GM18507 (cell line): Measurements from ENCODE around the gene PGAP6.
"Not testable (repeated sequence)": the region's sequence is repeated elsewhere in the genome, so short reads cannot be mapped to it uniquely, and the experiment has no call there.

Source experiments
- DNase-seq: peaks from one replicate; pipeline ENCODE4 v3.0.0; 2011; ENCODE audit warnings: low read depth; ENCODE audit not compliant: insufficient read length; ENCODE audit errors: extremely low spot score
- FAIRE-seq: peaks from 2 replicates; lab custom pipeline; 2011; peaks lifted over from hg19 to GRCh38; lab: Jason Lieb, UNC

Gene PGAP6

DNA sequence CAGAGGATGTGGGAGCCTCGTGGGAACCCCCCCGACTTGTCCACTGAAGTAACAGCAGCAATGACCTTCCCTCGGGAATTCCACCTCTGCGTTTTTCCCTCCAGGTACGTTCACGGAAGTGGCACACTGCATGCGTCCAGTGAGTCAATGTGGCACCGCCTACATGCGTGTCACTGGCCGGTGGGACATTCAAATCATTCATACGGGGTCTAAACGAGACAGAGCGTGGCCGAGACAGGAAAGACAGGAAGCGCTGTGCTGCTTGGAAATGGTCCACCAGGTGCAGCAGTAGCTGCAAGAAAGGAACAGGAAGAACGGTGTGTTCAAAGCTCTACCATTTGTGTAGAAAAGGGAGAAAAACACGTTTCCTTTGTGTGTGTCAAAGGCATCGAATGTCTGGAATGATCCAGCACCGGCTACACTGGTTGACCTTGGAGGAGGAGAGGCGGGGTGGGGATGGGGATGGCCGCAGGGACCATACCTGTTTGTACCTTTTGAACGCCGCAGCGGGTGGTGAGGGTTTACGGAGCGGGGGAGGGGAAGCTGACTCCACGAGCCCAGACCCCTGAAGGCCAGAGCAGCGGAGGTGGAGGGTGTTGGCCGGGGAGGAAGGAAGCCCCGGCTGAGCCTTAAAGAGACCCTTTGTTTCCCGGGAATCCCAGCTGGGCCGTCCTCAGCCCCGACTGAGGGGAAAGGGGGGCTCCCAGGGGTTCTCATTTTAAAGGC is 1.7 kb upstream of the PGAP6 start:
- FAIRE-seq: peak; percentile 90
- no peak for DNase-seq

DNA sequence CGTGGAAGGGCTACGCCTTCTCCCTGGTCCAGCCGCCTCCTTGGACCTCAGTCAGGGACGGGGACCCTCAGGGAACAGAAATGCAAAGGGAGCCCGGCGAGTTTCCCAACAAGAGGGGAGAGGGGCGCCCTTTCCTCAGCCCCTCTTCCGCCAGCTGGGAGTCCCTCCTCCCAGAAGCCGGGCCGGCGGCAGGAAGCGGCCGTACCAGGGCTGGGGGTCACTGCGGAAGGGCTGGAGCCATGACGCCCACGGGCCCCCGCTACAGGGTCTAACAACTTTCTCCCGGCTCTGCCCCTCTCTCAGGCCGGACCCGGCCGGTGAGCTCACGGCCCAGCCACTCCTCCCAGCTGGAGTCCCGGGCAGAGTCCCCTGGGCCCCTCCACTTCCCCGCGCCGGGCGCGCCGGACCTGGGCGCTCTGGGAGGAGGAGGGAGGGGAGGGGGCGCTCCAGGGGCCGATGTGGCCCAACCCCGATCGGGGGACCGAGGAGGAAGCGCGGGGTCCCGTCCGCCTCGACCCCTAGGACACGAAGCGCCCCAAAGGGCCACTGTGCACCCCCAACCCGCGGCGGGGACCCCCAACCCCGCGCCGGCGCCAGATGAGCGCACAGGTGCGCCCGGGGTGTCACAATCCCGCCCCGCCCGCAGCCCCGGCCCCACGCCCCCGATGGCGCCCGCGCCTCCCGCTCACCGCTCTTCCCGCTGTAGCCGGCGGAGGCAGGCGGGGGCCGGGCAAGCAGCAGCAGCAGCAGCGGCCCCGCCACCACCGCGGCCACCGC is 578 bp downstream of the PGAP6 start:
- no peak for DNase-seq

DNA sequence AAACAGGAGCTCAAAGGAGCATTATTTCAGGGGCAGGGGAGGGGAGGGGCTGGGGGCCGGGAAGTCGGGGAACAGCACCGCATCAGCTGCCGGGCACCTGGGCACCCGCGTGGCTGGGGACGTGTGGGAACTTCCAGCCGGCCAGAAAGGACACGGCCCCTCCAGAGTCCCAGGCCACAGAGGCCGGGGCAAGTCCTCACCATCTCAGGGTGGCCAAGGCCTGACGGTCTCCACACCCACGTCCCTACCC is 1.1 kb downstream of the PGAP6 start:
- DNase-seq (no peak), FAIRE-seq (no peak)

More for the DNA sequence above, 578 bp downstream of the PGAP6 start:
- no peak for FAIRE-seq

DNA sequence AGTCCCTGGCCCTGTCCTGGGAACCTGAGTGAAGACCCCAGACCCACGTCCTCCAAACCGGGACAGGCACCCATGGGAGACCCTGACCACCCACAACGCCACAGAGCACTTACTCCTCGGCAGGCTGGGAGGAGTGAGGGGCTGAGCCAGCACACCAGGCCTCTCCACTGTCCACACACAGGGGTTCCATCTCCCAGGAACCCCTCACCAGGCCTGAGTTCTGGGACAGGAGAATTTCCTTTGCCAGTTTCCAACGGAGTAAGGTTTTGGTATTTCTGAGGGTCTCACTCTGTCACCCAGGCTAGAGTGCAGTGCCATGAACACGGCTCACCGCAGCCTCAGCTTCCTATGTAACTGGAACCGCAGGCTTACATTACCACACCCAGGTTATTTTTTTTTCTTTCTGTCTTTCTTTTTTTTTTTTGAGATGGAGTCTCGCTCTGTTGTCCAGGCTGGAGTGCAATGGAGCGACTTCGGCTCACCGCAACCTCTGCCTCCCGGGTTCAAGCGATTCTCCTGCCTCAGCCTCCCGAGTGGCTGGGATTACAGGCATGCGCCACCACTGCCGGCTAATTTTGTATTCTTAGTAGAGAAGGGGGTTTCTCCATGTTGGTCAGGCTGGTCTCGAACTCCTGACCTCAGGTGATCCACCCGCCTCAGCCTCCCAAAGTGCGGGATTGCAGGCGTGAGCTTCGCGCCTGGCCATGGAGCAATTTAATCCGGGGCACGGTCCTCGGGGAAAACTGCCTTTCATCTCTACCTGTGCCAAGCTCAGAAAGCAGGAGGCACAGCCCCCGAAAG is 1.6 kb downstream of the PGAP6 start:
- FAIRE-seq (no peak), DNase-seq (no peak)

DNA sequence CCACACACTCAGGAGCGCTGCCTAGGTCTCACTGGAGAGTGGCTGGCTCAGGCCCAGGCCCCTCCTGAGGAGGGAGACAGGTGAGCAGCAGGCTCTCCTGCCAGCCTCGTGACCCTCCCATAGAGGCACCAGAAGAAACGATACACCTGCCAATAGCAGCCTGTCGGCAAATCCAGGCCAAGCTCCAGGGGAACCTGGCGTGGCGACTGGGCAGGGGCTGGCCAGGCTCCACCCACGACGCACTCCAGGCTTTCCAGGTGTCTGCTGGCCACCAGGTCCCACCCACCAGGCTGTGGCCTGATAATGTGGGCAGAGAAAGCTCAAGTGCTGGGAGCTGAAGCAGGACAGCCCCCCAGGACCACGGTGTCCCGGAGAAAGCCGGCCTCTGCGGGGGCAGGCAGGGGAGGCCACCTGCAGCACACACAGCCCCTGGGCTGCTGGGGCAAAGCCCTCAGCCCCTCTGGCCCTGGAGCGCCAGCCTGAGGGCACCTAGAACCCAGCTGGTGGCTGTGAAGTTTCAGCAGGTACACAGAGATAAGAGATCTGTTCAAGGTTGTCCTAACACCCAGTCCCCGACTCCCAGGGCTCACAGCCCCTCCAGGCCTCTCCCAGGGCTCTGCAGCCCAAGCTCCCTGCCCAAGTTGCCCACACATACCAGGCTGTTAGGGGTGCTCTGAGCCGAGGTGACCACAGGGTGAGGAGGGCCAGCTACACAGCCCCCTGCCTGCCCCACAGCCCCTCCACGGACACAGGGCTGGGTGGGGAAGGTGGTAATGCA is 2.4 kb downstream of the PGAP6 start:
- DNase-seq: no peak

DNA sequence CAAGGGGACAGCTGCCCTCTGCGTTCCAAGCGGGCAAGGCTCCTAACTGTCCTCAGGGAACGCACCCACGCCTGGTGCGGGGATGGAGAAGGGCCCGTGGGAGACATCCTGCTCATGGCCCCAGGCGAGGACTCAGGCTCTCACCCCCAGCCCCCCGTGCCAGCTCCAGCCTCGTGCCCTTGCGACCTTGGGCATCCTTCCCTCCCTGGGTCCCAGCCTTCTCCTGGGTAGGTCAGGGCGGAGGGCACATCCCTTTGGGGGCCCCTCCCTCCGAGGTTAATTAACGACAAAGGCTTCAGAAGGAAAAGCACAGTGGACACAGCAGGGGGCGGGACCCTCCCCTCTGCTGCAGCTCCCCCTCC is 3.0 kb downstream of the PGAP6 start:
- DNase-seq: no peak
- FAIRE-seq: no peak

More for the DNA sequence above, 2.4 kb downstream of the PGAP6 start:
- no peak for FAIRE-seq

DNA sequence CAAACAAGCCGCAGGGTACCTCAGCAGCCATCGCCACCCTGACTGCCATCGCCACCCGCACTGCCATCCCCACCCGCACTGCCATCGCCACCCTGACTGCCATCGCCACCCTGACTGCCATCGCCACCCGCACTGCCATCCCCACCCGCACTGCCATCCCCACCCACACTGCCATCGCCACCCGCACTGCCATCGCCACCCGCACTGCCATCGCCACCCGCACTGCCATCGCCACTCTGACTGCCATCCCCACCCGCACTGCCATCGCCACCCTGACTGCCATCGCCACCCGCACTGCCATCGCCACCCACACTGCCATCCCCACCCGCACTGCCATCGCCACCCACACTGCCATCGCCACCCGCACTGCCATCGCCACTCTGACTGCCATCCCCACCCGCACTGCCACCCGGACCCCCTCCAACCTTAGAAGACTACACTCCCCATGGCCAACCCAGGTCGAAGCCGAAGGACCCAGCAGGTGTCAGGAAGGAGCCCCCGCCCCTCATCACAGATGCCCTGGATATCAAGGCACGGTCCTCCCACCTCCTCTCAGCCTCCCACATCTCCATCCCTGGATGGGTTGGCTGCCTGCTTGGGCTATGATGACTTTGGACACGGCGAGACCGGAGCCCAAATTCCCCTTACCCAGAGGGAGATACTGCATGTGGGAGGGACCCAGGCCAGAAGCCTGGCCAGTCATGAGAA is 3.5 kb downstream of the PGAP6 start:
- not testable (repeated sequence) for FAIRE-seq, DNase-seq

DNA sequence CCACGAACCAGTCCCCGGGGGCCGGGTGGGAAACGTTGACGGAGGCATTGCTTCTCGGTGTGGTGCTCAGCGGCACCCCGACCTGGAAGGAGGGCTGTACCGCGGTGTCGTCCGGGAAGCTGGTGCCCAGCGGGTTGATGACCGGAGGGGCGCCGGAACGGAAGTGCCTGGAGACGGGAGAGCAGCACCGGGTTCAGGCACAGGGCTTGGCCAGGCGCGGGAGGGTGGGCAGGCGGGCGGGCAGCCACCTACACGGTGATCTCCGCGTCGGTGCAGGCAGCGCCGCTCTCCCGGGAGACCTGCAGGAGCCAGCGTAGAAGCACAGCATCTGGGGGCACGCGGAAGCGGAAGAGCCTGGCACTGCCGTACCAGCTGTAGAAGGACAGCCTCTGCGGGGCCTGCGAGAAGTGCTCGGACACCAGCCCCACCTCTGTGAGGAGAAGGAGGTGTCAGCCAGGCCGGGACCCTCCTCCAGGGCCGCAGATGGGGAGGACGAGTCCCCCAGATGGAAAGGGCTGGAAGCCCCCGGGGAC is 4.3 kb downstream of the PGAP6 start:
- FAIRE-seq: no peak
- no peak for DNase-seq

DNA sequence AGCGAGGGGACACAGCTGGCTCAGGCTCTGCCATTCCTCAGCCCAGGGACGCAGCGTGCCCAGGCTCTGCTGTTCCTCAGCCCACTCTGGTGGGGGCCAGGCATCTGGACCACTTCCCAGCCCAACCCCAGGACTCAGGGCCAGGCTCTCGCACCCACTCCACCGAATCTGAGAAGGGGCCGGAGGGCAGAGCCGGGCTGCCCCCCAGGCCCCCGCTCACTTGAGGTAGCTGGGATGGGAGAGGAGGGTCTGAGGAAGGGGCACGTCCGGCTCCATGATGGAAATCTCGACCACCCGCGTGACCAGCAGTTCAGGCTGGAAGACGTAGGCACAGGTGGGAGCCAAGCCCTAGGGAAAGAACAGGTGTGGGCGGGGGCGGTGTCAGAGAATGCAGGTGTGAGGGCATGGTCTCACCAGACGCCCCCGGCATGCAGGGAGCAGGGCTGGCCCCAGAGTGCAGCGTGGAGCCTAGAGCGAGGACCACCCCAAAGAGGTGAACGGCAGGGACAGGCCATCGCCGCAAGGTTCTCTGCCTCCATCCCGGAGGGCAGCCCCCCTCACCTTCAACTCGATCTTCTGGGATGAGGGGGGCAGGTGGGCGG is 4.9 kb downstream of the PGAP6 start:
- FAIRE-seq (no peak), DNase-seq (no peak)

DNA sequence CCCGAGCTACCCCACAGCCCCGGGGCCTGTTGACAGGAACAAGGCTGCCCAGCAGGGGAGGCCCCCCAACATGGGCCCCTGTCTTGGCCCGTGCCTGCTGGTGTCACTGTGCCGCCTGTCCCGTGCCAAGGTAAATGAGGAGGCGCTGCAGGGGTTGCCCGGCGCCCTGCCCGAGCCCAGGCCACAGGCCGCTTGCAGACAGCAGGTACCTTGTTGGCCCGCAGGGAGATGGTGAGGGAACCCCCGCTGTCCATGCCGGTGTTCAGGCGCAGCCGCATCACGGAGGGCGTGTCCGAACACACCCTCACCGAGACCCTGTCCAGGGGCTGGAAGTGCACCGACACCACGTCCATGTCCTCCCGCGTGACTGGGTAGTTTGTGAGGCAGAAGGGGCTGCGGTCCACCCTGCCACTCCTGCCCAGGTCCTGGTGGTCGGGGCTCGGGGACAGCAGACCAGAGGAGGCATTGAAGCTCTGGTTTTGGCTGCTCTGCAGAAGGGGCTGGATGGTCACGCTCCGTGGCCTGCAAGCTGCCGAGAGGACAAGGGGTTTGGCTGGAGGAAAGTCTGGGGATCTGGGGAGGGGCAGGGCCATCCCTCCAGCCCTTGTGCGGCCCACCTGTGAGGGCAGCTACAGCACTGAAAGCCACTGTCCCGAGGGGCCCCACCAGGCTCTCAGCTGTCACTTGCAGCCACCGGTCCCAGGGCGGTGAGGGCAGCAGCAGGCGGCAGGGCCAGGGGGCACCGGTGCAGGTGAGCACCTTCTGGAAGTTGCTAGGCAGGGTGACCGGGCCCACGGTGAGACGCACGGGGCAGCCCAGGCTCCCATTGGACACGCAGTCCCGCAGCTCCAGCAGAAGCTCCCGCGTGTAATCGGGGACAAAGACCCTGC is 5.6 kb downstream of the PGAP6 start:
- DNase-seq (no peak), FAIRE-seq (no peak)

DNA sequence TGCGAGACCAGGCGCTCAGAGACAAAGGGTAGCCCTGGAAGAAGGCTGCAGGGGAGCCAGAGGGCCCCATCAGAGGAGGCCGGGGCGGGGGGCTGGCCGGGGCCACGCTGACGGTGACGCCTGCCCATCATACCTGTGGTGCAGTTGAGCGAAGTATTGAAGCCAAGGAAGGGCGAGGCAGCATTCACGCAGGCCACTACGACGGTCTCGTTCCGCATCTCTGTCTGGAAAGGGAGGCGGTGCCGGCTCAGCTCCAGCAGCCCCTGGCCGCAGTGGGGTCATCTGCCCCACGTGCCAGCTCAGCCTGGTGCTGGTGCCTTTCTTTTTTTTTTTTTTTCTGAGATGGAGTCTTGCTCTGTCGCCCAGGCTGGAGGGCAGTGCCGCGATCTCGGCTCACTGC is 6.6 kb downstream of the PGAP6 start:
- FAIRE-seq: no peak
- no peak for DNase-seq

DNA sequence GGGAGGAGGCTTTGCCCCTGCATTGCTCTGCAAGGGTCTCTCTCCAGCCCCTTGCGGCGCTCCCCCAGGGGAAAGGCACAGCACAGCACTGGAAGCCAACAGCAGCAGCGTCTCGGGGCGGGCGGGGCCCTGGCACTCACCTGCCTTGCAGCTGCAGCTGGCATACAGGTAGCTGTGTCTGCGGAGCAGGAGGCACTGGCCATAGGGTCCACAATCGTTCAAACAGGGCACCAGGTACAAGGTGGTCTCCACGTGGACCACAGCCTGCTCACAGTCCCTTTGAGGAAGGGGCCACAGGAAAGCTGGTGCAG is 7.2 kb downstream of the PGAP6 start:
- DNase-seq (no peak), FAIRE-seq (no peak)

DNA sequence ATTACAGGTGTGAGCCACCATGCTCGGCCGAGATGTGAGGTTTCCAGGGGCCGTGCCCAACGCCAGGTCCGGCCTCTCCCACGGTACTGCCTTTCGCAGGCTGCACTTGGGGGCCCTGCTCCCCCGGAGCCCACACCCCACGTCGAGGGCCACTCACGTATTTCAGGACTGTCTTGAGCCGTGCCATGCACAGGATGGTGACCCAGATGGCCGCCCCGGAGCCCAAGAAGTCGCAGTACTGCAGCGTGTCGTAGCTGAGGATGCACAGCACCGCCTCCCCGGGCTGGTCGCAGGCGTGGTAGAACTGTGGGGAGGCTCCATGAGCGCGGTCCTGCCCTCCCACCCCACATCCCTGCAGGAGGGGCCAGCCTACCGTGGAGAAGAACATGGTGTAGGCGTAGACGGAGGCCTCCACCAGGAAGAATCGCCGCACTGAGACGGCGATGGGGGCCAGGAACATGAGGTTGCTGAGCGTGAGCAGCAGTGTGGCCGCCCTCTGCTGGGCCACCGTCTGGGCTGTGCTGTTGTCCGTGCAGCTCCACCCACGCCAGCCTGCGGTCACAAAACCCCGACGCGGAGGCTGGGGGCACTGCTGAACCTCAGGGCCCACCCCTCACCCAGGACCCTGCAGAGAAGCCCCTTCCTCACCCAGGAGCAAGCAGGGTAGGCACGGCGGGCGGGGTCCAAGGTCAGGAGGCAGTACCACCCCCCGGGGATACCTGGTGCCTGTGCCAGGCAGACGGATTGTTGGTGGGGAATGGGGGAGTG is 7.7 kb downstream of the PGAP6 start:
- FAIRE-seq (no peak), DNase-seq (no peak)

DNA sequence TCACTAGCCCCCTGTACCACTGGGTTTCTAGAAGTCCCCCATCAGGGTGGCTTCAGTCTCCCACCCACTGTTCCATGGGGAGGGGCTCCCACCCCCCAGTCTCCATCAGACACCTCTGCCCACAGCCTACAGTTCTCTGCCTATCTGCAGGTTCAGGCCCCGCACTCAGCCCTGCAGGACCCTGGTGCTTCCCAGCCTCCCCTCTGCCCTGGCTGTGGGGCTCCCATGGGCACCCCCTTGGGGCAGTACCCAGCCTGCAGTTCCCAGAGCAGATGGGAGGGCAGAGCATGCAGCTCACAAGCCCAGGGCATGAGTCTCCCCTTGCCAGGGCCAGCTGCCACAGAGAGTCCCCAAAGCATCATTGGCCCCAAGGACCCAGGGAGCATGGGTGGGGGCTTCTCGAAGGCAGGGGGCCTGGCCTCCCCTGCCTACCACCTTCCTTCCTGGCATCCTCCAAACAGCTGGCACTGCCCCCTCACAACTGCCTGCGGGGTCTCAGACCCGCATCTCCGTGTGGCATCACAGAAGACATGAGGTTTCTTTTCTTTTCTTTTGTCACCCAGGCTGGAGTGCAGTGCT is 8.7 kb downstream of the PGAP6 start:
- DNase-seq (no peak), FAIRE-seq (no peak)

DNA sequence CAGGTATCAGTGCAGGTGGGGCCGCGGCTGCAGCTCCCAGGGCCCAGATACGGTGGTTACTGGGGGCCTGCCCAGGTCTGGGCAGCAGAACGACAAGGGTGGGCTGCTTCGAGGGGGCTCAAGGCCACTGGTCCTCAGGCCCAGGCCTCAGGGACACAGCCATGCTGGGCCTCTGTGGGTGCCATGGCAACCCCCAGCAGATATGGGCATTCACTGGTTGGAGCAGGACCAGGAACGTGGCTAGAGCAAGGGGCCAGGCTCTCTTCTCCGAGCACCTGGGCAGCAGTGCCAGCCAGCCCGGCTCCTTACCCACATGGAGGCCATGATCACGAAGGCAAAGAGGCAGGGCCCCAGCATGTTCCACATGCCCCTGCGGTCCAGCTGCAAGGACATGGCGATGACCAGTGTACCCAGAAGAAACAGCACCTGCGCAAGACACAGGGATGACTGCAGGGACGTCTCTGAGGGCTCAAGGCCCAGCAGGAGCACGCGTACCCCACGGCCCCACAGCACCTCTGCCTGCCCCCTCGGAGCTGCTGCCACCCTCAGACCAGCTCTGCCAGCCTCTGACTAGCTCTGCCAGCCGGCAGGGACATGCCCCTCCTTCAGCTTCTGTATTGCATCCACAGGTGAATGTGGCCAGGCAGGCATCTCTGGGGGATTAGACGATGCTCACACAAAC is 9.3 kb downstream of the PGAP6 start:
- DNase-seq (no peak), FAIRE-seq (no peak)

DNA sequence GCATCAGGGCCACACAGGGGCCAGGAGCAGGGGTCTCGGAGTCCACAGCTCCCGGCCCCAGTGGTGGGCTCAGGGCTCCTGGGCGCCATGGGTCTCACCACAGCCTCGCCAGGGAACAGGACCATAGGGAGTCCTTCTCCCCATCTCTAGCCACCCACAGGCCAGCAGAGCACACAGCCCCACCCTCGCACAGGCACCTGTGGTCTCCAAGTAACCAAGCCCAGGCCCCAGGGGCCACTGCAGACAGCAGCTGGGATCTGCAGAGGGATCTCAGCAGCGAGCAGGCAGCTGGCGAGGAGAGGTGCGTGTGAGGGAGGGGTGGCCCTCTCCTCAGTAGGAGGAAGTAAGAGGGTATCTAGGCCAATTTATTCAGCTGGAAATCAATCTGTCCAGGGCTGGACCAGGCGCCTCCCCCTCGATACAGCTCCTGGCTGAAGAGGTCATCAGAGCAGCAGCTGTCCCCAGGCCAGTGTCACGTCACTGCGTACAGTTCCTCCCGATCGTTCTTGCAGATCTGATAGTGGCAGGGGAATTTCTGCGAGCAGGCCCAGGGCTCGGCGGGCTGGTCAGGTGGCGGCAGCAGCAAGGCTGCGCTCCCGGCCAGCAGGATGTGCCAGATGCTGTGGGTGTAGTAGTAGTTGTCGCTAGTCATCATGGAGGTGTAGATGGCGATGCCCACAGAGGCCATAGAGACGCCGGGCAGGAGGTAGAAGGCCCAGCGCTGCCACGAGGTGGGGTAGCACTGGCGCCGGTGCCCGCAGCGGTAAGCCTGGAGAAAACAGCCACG is 10.1 kb downstream of the PGAP6 start:
- no peak for FAIRE-seq
- DNase-seq: no peak
